GM12864 (cell line): ENCODE data around the gene EPHA2.

Source experiments
- DNase-seq: peaks from one replicate; pipeline ENCODE4 v3.0.0-alpha.2; 2011; ENCODE audit warnings: low read depth
- H3K4me3 ChIP-seq: 2 replicates; pipeline ENCODE4 v1.5.1; 2011; ENCODE audit warnings: mild to moderate bottlenecking, low read depth, low read length, control low read depth
- CTCF ChIP-seq: IDR thresholded peaks from 2 replicates; pipeline ENCODE4 v1.5.1; 2011; ENCODE audit warnings: low read depth, mild to moderate bottlenecking, moderate library complexity, low read length, control low read depth, inconsistent platforms; ENCODE audit errors: missing control alignments

EPHA2 gene

GRCh38 chr1:16099412-16099811, 56.5 kb downstream of the EPHA2 start:
- TF ChIP-seq CTCF: no peak
- no peak overlapping the region for H3K4me3 ChIP-seq
- no peak for DNase-seq

GRCh38 chr1:16095447-16095846, 60.4 kb downstream of the EPHA2 start:
- no peak for TF ChIP-seq CTCF
- no peak for DNase-seq
- no peak overlapping the region for H3K4me3 ChIP-seq

GRCh38 chr1:16094453-16095158, 61.3 kb downstream of the EPHA2 start:
- no peak for DNase-seq
- no peak for TF ChIP-seq CTCF
- no peak overlapping the region for H3K4me3 ChIP-seq

- no peak overlapping the region for H3K4me3 ChIP-seq
- TF ChIP-seq CTCF: no peak
- no peak for DNase-seq
Observed at GRCh38 chr1:16093611-16094010, 62.3 kb downstream of the EPHA2 start.

- DNase-seq: no peak
- no peak for TF ChIP-seq CTCF
- H3K4me3 ChIP-seq: no peak overlapping the region
Observed at GRCh38 chr1:16092923-16093511, 62.9 kb downstream of the EPHA2 start.

- DNase-seq: no peak
- H3K4me3 ChIP-seq: no peak overlapping the region
- no peak for TF ChIP-seq CTCF
Observed at GRCh38 chr1:16092097-16092922, 63.6 kb downstream of the EPHA2 start.
